Measurements from ENCODE around the gene CRYBG2. TPM values are rescaled to one million over a fixed set of nuclear protein-coding genes. Genes with fewer than 3 reads are reported as not detected.
"Not testable (repeated sequence)": the region's sequence is repeated elsewhere in the genome, so short reads cannot be mapped to it uniquely, and the experiment has no call there.

The CRYBG2 gene
- total RNA-seq, 2 donors from 2014 or later: not detected

DNA sequence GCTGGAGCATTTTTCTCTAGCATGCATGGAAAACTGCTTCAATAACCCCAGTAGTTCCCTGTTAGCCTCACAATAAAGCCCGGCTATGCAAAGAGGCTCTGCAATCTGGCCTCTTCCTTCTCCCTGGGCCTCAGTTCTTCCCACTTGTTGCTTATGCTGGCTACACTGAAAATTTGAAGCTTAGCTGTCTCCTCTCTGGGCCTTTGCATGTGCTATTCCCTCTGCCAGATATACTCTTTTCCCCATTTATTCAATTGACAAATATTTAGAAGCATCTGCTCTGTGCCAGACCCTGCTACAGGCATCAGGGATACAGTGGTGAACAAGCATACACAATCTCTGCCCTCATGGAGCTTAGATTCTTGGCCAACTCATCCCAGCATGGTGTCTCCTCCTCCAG, 15.3 kb downstream of the CRYBG2 start:
- Histone ChIP-seq H3K9me3 (no peaks in the 10 kb centered on the region), H3K27ac (no peak overlapping the region), H3K36me3 (no peaks in the 10 kb centered on the region), H3K4me1 (peaks cover 0 to 16% of the 10 kb centered on the region in 2 donors), H3K27me3 (no peaks in the 10 kb centered on the region), H3K4me3 (no peak overlapping the region)
- DNase-seq (ENCODE audit: low spot score): no peak
- no peak for TF ChIP-seq CTCF (IDR thresholded peaks at IDR 0.05)

DNA sequence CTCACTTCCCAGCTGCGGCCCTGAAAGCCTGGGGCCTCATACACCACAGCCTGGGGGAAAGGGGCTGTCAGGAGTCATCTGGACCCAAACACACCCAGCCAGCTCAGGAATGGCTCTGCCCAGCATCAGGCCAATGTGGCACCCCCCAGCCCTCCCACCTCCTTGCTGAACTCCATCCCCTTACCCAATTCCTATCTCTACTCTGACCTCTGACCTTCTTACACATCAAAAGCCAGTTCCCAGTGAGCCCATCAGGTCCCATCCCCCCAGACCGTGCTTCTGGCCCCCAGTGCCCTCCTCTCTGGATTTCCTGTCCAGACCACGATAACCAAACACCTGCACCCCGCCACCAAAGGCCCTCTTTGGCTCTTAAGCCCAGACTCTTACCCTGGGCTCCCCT, 16.3 kb downstream of the CRYBG2 start:
- peaks cover 0 to 16% of the 10 kb centered on the region in 2 donors for H3K4me1 ChIP-seq
- no peak for TF ChIP-seq CTCF (IDR thresholded peaks at IDR 0.05)
- H3K27ac ChIP-seq: no peak overlapping the region
- H3K9me3 ChIP-seq: no peaks in the 10 kb centered on the region
- no peak for DNase-seq (ENCODE audit: low spot score)
- no peaks in the 10 kb centered on the region for H3K27me3 ChIP-seq
- H3K36me3 ChIP-seq: no peaks in the 10 kb centered on the region
- H3K4me3 ChIP-seq: no peak overlapping the region

DNA sequence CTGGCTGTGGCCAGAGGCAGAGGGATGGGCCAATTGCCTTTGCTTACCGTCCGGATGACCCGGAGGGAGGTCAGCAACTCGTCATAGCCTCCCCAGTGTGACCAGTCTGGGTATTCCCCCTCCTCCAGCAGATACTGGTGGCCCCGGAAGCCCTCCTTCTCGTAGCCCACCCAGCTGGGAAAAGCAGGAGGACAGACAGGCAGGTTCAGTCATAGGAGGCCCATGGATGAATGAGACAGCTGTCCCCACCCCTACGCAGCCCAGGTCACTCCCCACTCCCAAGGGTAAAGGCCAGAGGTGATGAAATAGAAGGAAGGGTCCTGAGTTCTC, 16.8 kb downstream of the CRYBG2 start:
- Histone ChIP-seq H3K36me3 (no peaks in the 10 kb centered on the region), H3K4me1 (peaks cover 0 to 16% of the 10 kb centered on the region in 2 donors), H3K27me3 (no peaks in the 10 kb centered on the region), H3K9me3 (no peaks in the 10 kb centered on the region), H3K4me3 (no peak overlapping the region), H3K27ac (no peak overlapping the region)
- no peak for TF ChIP-seq CTCF (IDR thresholded peaks at IDR 0.05)
- DNase-seq (ENCODE audit: low spot score): no peak

DNA sequence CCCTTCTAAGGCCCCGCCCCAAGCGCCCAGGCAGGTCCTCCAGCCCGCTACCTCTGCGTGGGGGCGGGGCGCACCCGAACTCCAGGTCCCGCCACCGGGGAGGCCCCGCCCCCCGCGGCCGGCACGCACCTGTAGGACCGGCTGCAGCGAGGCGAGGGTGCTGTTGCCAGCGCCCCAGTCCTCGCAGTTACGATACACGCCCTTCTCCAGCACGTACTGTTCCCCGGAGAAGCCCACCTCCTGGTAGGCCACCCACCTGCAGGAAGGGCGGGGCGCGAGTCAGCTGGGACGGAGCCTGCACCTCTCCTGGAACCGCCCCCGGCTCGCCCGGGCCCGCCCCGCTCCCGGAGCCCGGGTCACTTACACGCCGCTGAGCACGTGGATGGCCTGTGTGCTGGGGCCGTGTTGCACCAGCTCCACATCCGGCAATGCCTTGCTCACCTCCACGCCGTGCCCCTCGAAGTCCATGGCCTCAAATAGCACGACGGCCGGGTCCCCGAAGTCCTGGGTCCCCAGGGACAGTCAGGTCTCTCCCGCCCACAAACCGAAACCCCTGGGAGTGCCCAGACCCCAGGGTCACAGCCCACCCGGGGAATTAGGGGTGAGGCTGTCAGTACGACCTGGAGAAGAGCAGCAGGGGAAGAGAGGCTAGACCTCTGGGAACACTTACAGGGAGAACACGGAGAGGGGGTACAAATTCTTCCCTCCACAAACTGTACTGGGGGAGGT, 17.3 kb downstream of the CRYBG2 start:
- no peak for TF ChIP-seq CTCF (IDR thresholded peaks at IDR 0.05)
- H3K36me3 ChIP-seq: no peaks in the 10 kb centered on the region
- H3K9me3 ChIP-seq: no peaks in the 10 kb centered on the region
- peak overlapping the region; percentile 33 to 52 for H3K4me3 ChIP-seq
- no peak overlapping the region for H3K27ac ChIP-seq
- DNase-seq (ENCODE audit: low spot score): no peak
- peaks cover 0 to 16% of the 10 kb centered on the region in 2 donors for H3K4me1 ChIP-seq
- H3K27me3 ChIP-seq: no peaks in the 10 kb centered on the region

- TF ChIP-seq CTCF (IDR thresholded peaks at IDR 0.05): no peak
- no peak for DNase-seq (ENCODE audit: low spot score)
- Histone ChIP-seq H3K4me1 (peaks cover 0 to 16% of the 10 kb centered on the region in 2 donors), H3K27me3 (no peaks in the 10 kb centered on the region), H3K4me3 (peak overlapping the region; percentile 33 to 52), H3K36me3 (no peaks in the 10 kb centered on the region), H3K9me3 (no peaks in the 10 kb centered on the region), H3K27ac (no peak overlapping the region)
These were observed 18.0 kb downstream of the CRYBG2 start for GRCh38 chr1:26335774-26336476.

DNA sequence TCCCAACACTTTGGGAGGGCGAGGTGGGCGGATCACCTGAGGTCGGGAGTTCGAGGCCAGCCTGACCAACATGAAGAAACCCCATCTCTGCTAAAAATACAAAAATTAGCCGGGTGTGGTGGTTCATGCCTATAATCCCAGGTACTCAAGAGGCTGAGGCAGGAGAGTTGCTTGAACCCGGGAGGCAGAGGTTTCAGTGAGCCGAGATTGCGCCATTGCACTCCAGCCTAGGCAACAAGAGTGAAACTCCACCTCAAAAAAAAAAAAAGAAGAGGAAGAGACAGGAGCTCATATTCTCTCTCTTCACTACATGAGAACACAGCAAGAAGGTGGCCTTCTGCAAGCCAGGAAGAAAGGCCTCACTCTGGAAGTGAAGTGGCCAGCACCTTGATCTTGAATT, 20.6 kb downstream of the CRYBG2 start:
- not testable (repeated sequence) for H3K36me3 ChIP-seq; H3K27me3 ChIP-seq; DNase-seq (ENCODE audit: low spot score); H3K9me3 ChIP-seq; H3K27ac ChIP-seq; H3K4me3 ChIP-seq
- peaks cover 0 to 16% of the 10 kb centered on the region in 2 donors for H3K4me1 ChIP-seq

Measured in right atrium auricular region (tissue), 2 donors.